Spleen (tissue), 11 donors: Measurements from ENCODE around the gene POLR3E. TPM values are rescaled to one million over a fixed set of nuclear protein-coding genes. Genes with fewer than 3 reads are reported as not detected.

Experiments used
- DNase-seq: peaks from one replicate; pipeline ENCODE4 v3.0.0-alpha.2; 2020
- H3K27ac ChIP-seq, 8 donors: fragments of 200-600 bp; sonication (generic) in 7 of 8; 1 replicate in 4 of 8; 2 replicates in 4 of 8; pipeline versions ENCODE4 v1.5.0 to v1.8.0; 2016 to 2021; ENCODE audit warnings: inconsistent platforms in 4 of 8, mild to moderate bottlenecking in 4 of 8, moderate library complexity in 1 of 8
- H3K27me3 ChIP-seq, 7 donors: fragments of 200-600 bp; sonication (generic) in 6 of 7; replicated peaks in 1 of 7; 1 replicate in 4 of 7; 2 replicates in 3 of 7; pipeline versions ENCODE4 v1.5.0 to v1.8.0; 2016 to 2021; ENCODE audit warnings: inconsistent platforms in 3 of 7, mild to moderate bottlenecking in 1 of 7
- H3K36me3 ChIP-seq, 6 donors: fragments of 200-600 bp; sonication (generic) in 5 of 6; 1 replicate in 4 of 6; 2 replicates in 2 of 6; pipeline versions ENCODE4 v1.5.0 to v1.8.0; 2016 to 2021; ENCODE audit warnings: inconsistent platforms in 2 of 6
- H3K4me1 ChIP-seq, 6 donors: fragments of 200-600 bp; sonication (generic) in 5 of 6; 1 replicate in 3 of 6; 2 replicates in 3 of 6; pipeline versions ENCODE4 v1.5.0 to v1.8.0; 2016 to 2021; ENCODE audit warnings: inconsistent platforms in 3 of 6
- H3K4me3 ChIP-seq, 8 donors: fragments of 200-600 bp; sonication (generic) in 7 of 8; 1 replicate in 4 of 8; 2 replicates in 4 of 8; pipeline versions ENCODE4 v1.5.0 to v1.8.0; 2016 to 2021; ENCODE audit warnings: inconsistent platforms in 4 of 8, mild to moderate bottlenecking in 4 of 8, moderate library complexity in 2 of 8
- H3K9me3 ChIP-seq, 8 donors: fragments of 200-600 bp; sonication (generic) in 7 of 8; 1 replicate in 4 of 8; 2 replicates in 4 of 8; pipeline versions ENCODE4 v1.5.0 to v1.8.0; 2016 to 2021; ENCODE audit warnings: inconsistent platforms in 4 of 8
- CTCF ChIP-seq, 11 experiments: fragments of 200-600 bp in 7 of 11; fragments of 450-650 bp in 4 of 11; sonication (generic) in 4 of 11; IDR thresholded peaks in 8 of 11; conservative IDR thresholded peaks in 3 of 11; 1 replicate in 7 of 11; 2 replicates in 4 of 11; pipeline versions ENCODE4 v1.4.0 to v1.8.0; 2016 to 2021; ENCODE audit warnings: antibody characterized with exemption in 11 of 11, inconsistent platforms in 4 of 11, mild to moderate bottlenecking in 1 of 11
- POLR2A ChIP-seq, 3 donors: fragments of 450-650 bp; IDR thresholded peaks; one replicate each; pipeline ENCODE4 v1.5.1; 2017; ENCODE audit warnings: antibody characterized with exemption in 3 of 3, mild to moderate bottlenecking in 1 of 3
- POLR2AphosphoS5 ChIP-seq, 3 donors: sonication (generic); formaldehyde crosslinking; IDR thresholded peaks; one replicate each; pipeline ENCODE4 v1.5.1; 2017; ENCODE audit warnings: antibody characterized with exemption in 3 of 3
- WGBS, 5 donors: extraction: QIAGEN DNeasy Blood & Tissue Kit in 3 of 5; methylation state at CpG; one replicate each; pipeline versions ENCODE4 v1.1.5 to v1.1.7; 2013 to 2018; 5-methylcytosine and 5-hydroxymethylcytosine counted together
- intact Hi-C: fragments of 100-400 bp; cut with DNase I; formaldehyde crosslinking; loops from one replicate; pipeline ENCODE4 v1.15.0; 2023; ENCODE audit warnings: low total_unique reads
- polyA plus RNA-seq, 3 donors: library from polyadenylated mRNA; stranded (reverse); fragments of 200-250 nt; gene quantifications; one replicate each; pipeline ENCODE4 v1.2.1, GENCODE V29; 2013
- total RNA-seq, 7 donors: library from RNA; depleted of rRNA in 3 of 7; stranded (reverse); fragments of >200 nt in 3 of 7; fragmentation: NEBNext Ultra II Directional in 4 of 7; extraction: Animal tissue kit (Norgen Biotek cat#: 25700) in 4 of 7; gene quantifications; one replicate each; pipeline versions ENCODE4 v1.1.0 to v1.2.1, GENCODE V29; 2016 to 2021
- donor health status: healthy with polysubstance abuse.
- donor health status: DM: no; HTN: no; CAD: no; lungs with moderate emphysema.
- donor health status: DM: no; HTN: no; CAD: no.
- donor health status: Bipolar disorder and iron deficiency.
- donor health status: healthy.
- donor health status: DM: no; HTN: no; CAD: no.
- donor health status: DM: yes; HTN: yes; CAD: no.

POLR3E gene
- total and polyA plus RNA-seq, 10 donors: 17.3 to 58.0 (median 44.7) TPM

GRCh38 chr16:22302776-22303363 lies 5.7 kb downstream of the POLR3E start:
- DNase-seq: peak; percentile 63

GRCh38 chr16:22304411-22304810 lies 7.2 kb downstream of the POLR3E start:
- TF ChIP-seq POLR2A (IDR thresholded peaks at IDR 0.05): no peak
- no peak for TF ChIP-seq POLR2AphosphoS5 (IDR thresholded peaks at IDR 0.05)
- no peak for TF ChIP-seq CTCF (IDR thresholded peaks at IDR 0.05 in 8 of 11, conservative IDR thresholded peaks at IDR 0.05 in 3 of 11)
- Histone ChIP-seq H3K9me3 (no peaks in the 10 kb centered on the region), H3K4me3 (no peak overlapping the region), H3K36me3 (peaks cover 0 to 84% (median 70%) of the 10 kb centered on the region in 6 donors), H3K27me3 (no peaks in the 10 kb centered on the region), H3K27ac (no peak overlapping the region), H3K4me1 (peaks cover 9 to 22% (median 15%) of the 10 kb centered on the region in 6 donors)
- peak; percentile 43 for DNase-seq
- intact Hi-C loops: loop anchor here (5.0 kb wide), 1 partner anchor 302 kb away; the partner anchor contains the start of gene PDZD9
- WGBS, 5 donors: 81 to 96% (median 91%) methylated on average over 4 of the region's 4 CpGs

More at GRCh38 chr16:22302776-22303363, 5.7 kb downstream of the POLR3E start:
- H3K4me1 ChIP-seq: peaks cover 12 to 37% (median 30%) of the 10 kb centered on the region in 6 donors
- H3K27me3 ChIP-seq: no peaks in the 10 kb centered on the region
- H3K36me3 ChIP-seq: peaks cover 0 to 68% (median 56%) of the 10 kb centered on the region in 6 donors
- H3K4me3 ChIP-seq: no peak overlapping the region
- H3K9me3 ChIP-seq: no peaks in the 10 kb centered on the region
- no peak for TF ChIP-seq POLR2AphosphoS5 (IDR thresholded peaks at IDR 0.05)
- TF ChIP-seq POLR2A (IDR thresholded peaks at IDR 0.05): no peak
- TF ChIP-seq CTCF (IDR thresholded peaks at IDR 0.05 in 8 of 11, conservative IDR thresholded peaks at IDR 0.05 in 3 of 11): no peak
- H3K27ac ChIP-seq: no peak overlapping the region
- 90 to 98% (median 94%) methylated on average over 11 to 12 of the region's 12 CpGs for WGBS, 5 donors
- intact Hi-C loops: loop anchor here (5.0 kb wide), 1 partner anchor 301 kb away; the partner anchor contains the start of gene PDZD9

- no peak overlapping the region for H3K4me3 ChIP-seq
- no peaks in the 10 kb centered on the region for H3K4me1 ChIP-seq
- peaks cover 0 to 100% (median 87%) of the 10 kb centered on the region in 6 donors for H3K36me3 ChIP-seq
- no peaks in the 10 kb centered on the region for H3K9me3 ChIP-seq
- no peaks in the 10 kb centered on the region for H3K27me3 ChIP-seq
- peak in 1 of 3 donors; percentile 21 for TF ChIP-seq POLR2AphosphoS5 (IDR thresholded peaks at IDR 0.05)
- no peak for TF ChIP-seq POLR2A (IDR thresholded peaks at IDR 0.05)
- TF ChIP-seq CTCF (IDR thresholded peaks at IDR 0.05 in 8 of 11, conservative IDR thresholded peaks at IDR 0.05 in 3 of 11): no peak
- no peak overlapping the region for H3K27ac ChIP-seq
- DNase-seq: no peak
- WGBS, 5 donors: 88 to 95% (median 89%) methylated on average over 7 to 9 of the region's 9 CpGs
- intact Hi-C loops: no loop called here
These were observed 9.6 kb downstream of the POLR3E start for GRCh38 chr16:22306788-22307187.

GRCh38 chr16:22307838-22308237 lies 10.6 kb downstream of the POLR3E start:
- intact Hi-C loops: no loop called here
- H3K36me3 ChIP-seq: peaks cover 0 to 100% (median 87%) of the 10 kb centered on the region in 6 donors
- 94 to 100% (median 96%) methylated on average over 7 to 10 of the region's 10 CpGs for WGBS, 5 donors

More at GRCh38 chr16:22307838-22308237, 10.6 kb downstream of the POLR3E start:
- no peak for TF ChIP-seq POLR2A (IDR thresholded peaks at IDR 0.05)
- peak in 1 of 3 donors; percentile 19 for TF ChIP-seq POLR2AphosphoS5 (IDR thresholded peaks at IDR 0.05)
- TF ChIP-seq CTCF (IDR thresholded peaks at IDR 0.05 in 8 of 11, conservative IDR thresholded peaks at IDR 0.05 in 3 of 11): no peak
- Histone ChIP-seq H3K4me3 (no peak overlapping the region), H3K4me1 (no peaks in the 10 kb centered on the region), H3K27ac (no peak overlapping the region), H3K9me3 (no peaks in the 10 kb centered on the region), H3K27me3 (no peaks in the 10 kb centered on the region)
- DNase-seq: no peak
